ENCODE results near the gene PRM3. TPM values are rescaled to one million over a fixed set of nuclear protein-coding genes. Genes with fewer than 3 reads are reported as not detected.

The PRM3 gene
- total RNA-seq = not detected in 2 replicates

GRCh38 chr16:11272921-11273720 is at the start of gene PRM3:
Gene PRM3 (minus strand): TSS chr16:11273629. CDS start chr16:11273595, 34 bp downstream.

GRCh38 chr16:11280616-11281522 is 7.4 kb upstream of the PRM3 start, which contains the start of gene PRM1:
Gene PRM1 (minus strand): TSS chr16:11281330. CDS start chr16:11281238, 92 bp downstream.

GRCh38 chr16:11276143-11276895 is 2.9 kb upstream of the PRM3 start, which contains the start of gene PRM2:
Gene PRM2 (minus strand): TSS chr16:11276480. CDS start chr16:11276370, 110 bp downstream.

GRCh38 chr16:11268921-11269375 is 4.5 kb downstream of the PRM3 start, which contains the start of gene TNP2:
Gene TNP2 (minus strand): TSS chr16:11269325. CDS start chr16:11269262, 63 bp downstream.

GRCh38 chr16:11255737-11256660 is 17.4 kb downstream of the PRM3 start, which contains the start of gene SOCS1:
Gene SOCS1 (minus strand): TSS chr16:11256204. CDS start chr16:11255478, 726 bp downstream.

Other genes with a start within 250 kb of the PRM3 start
- gene SOCS1, start 17.4 kb downstream of the PRM3 start, total RNA-seq = 3.4 and 15.5 TPM in 2 replicates
- gene TNP2, start 4.3 kb downstream of the PRM3 start, total RNA-seq = not detected in 2 replicates
- gene PRM2, start 2.9 kb upstream of the PRM3 start, total RNA-seq = not detected in 2 replicates
- not detected in 2 replicates for gene PRM1, start 7.7 kb upstream of the PRM3 start, total RNA-seq
- gene RMI2, start 71.8 kb upstream of the PRM3 start, total RNA-seq = 9.6 and 12.1 TPM in 2 replicates

All from mesangial cell (primary cell).